HG02588 (cell line): ENCODE data around the gene MTSS2.

Experiments used
- ATAC-seq: cut with Tn5 transposase; IDR thresholded peaks from one replicate; pipeline ENCODE4 v1.9.1; 2021; ENCODE audit warnings: mild to moderate bottlenecking, moderate library complexity; ENCODE audit not compliant: unreplicated experiment

The MTSS2 gene

DNA sequence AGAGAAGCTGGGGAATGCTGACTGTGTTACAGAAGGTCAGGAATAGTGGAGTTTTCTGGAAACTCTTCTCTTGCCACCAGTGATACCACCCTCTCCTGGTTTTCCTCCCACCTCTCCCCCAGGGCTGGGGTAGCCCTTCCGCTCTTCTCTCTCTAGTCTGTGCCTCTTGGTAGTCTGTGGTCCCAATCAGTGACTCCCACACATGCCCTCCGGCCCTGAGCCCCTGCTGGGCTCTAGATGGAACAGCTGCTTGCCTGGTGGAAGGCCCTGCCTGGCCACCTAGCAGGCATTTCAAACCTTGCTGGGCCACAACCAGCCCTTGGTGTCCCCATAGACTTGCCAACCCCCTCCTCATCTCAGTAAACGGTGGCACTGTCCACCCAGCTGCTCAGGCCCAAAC, 15.2 kb upstream of the MTSS2 start:
- no peak for ATAC-seq

DNA sequence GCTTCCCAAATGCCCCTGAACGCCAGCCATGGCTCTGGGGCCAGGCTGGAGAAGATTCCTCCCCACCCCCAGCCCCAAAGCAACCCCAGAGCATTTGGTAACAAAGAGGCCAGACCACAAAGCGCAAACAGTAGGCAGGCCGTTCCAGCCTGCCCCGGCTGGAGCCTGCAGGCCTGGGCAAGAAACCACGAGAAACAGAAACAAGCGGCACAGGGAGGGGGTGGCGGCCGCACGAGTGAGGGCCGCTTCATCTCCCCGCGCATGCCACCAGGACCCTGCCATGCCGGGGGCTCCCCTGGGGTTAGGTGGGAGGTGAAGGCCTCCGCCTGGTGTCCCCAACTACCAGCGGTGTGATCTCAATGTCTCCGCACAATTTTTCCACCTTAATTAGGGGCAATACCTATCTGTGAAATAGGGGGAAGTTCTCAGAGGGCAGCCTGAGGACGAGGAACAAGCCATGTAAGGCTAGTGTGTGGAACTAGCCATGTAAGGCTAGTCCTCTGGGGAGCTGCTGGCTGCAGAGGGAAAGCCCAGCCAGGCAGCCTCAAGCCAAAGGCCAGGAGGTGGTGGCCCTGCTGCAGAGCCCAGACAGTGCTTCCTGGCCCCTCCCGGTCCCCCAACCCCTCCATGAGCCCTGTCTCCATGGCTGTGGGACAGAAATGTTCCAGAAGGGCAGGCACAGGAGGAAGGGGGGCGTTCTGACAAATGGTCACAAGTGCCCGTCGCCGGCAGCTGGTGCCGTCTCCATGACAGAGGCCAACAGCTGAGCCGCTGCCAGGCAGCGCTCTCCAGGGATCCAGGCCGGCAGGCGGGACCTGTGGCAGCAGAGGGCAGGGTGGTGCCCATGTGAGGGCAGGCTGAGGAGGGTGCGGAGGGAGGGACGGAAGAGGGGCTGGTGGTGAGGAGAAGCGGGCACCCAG, 14.5 kb upstream of the MTSS2 start:
- ATAC-seq: no peak

GRCh38 chr16:70699696-70700095, 13.8 kb upstream of the MTSS2 start:
- ATAC-seq: no peak

DNA sequence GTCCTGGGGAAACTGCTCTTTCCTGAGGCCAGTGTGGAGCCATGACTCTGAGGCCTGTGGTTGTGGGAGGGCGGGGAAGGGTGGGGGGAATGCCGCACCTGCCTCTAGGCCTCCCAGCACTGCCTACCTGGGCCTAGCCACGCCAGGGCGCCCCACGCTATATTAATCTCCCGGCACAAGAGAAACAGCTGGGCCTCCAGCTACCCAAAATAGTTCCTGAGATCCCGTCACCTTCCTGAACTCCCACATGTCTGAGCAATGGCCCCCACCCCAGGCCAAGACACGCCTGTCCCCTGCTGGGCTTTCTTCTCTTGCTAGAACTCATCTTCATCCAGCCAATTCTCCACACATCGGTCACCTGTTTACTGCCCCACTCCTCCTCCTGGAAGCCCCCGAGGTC, 13.0 kb upstream of the MTSS2 start:
- ATAC-seq: no peak

DNA sequence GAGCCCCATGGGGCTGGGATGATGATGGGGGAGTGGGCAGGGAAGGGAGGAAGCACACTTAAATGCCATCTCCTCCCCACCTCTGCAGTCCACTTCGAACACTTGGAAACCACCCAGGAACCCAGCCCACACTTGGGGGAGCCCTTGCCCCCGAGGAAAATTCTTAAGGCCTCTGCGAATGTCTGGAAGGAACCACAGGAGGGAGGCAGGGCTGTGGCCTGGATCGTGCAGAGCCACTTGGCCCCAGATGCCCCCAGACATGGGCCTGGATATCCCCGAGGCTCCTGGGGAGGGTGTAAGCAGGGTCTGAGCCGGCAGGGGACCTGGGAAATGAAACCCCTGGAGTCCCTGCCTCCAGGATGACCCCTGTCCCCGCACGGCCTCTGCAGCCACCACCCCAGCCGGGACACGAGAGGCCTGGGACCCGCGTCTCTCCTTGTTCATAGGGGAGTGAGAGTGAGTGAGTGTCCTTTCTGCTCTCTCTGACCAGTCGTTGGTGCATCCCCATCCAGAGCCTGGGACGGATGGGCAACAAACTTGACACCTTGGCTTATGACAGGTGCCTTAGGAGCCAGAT, 11.8 kb upstream of the MTSS2 start:
- no peak for ATAC-seq

DNA sequence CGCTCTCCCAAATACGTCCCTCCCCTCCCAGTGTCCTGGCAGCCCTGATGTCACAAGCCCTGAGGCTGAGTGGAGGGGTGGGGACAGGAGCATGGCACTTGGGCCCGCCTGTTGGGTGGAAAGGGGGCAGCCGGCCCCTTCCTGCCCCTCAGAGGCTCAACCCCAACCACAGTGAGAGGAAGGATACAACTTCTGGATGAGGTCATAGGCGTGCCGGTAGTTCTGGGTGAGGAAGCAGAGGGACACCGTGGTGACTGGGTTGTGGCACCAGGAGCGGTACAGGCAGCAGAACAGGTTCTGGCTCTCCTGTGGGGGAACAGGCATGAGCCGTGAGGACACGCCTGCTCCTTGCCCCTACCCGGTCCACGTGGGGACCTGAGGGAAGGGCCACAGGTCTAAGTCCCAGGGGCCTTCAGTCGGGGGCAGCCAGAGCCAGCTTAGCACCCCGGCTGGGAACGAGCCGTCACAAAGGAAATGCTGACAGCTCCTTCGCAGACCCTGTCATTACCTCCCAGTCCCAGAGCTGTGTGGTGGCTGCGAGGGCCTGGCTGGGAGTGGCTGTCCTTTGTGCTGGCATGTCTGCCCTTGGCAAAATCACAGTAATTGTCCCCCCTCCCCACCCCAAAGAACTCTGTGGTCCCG, 11.2 kb upstream of the MTSS2 start:
- no peak for ATAC-seq

DNA sequence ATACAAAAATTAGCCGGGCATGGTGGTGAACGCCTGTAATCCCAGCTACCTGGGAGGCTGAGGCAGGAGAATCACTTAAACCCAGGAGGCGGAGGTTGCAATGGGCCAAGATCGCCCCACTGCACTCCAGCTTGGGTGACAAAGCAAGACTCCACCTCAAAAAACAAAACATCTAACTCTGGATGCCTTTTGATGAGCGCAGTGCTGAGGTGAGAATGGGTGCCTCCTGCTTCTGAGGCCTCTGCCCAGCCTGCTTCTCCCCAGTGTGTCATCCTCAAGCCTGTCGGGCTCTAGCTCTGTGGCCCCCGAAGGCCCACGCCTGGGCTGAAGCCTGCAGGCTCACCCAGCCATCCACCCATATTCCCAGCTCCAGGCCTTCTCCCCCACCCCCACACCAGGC, 10.5 kb upstream of the MTSS2 start:
- ATAC-seq: no peak

GRCh38 chr16:70695331-70696070, 9.6 kb upstream of the MTSS2 start:
- no peak for ATAC-seq

GRCh38 chr16:70694868-70695218, 9.0 kb upstream of the MTSS2 start:
- no peak for ATAC-seq

GRCh38 chr16:70694088-70694867, 8.4 kb upstream of the MTSS2 start:
- ATAC-seq: no peak

DNA sequence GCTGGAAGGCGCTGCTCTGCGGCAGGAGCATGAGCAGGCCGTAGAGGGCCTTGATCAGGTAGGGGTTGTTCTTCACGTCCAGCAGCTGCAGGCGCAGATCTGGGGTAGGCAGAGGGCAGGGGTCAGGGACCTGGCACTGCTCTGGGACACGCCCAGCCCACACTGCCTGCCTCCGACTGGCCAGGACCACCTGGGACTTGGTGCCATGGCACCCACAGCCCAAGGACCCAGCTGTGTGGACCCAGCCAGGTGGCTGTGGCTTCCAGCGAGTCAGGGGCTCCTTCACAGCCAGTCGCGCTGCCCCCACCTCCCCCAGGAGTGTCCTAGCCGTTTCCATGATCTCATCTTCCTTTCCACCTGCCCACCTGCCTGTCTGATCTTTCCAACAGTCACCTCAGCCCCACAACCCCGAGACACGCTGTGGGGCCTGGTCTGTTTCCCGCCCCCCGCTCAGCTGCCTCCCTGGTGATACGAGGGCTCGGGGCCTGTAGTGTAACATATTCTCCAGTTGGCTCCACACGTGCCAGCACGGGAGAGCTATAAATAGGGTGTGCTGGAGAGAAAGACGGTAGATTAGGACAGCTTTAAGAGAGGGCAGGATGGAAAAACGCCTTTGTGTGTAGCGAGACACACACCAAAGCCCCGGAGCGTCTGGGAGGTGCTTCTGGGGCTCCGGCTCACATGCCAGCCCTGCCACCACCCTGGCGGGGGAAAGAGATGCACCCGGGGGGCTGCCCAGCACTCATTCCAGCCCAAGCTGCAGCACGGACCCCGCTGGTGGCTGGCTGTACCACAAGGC, 7.2 kb upstream of the MTSS2 start:
- no peak for ATAC-seq

GRCh38 chr16:70692130-70692872, 6.4 kb upstream of the MTSS2 start:
- no peak for ATAC-seq

DNA sequence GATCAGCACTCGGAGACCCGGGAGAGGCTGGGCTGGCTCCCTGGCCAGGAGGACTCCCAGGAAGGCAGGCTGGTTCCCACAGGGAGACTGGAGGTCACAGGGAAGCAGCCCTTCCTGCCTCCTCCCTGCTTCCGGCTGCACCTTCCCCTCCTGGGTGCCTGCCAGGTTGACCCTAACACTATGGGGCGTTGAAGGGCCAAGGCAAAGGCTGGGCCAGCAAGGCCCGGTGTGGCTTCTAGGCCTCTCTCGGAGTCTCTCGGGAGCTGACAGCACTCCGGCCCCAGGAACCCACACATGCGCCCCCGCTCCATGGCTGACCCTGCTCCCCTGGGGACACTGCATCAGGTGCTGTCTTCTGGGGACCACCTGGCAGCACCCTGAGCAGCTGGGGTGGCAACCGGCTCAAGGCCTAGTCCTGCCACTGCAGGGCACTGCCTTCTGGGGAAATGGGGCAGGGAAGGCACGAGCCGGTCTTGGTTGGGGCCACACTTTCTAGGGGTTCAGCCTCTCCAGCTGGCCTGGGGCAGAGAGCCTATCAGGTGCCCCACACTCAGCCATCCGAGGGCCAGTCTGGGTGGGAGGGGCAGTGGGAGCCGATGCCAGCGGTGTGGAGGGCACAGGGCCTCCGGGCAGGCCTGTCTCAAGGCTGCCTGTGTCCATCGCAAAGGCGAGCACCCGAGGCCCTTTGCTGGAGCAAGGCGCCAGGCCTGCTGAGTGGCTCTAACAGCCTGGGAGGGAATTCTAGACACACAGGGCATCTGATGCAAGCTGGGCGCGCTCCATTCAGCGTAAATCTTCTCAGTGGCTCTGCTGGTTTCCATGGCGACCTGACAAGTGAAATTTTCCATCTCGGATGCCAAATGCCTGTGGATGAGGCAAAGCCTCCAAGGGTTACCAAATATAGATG, 5.6 kb upstream of the MTSS2 start:
- no peak for ATAC-seq

- ATAC-seq: no peak
These were observed 4.4 kb upstream of the MTSS2 start for GRCh38 chr16:70689970-70690891.

DNA sequence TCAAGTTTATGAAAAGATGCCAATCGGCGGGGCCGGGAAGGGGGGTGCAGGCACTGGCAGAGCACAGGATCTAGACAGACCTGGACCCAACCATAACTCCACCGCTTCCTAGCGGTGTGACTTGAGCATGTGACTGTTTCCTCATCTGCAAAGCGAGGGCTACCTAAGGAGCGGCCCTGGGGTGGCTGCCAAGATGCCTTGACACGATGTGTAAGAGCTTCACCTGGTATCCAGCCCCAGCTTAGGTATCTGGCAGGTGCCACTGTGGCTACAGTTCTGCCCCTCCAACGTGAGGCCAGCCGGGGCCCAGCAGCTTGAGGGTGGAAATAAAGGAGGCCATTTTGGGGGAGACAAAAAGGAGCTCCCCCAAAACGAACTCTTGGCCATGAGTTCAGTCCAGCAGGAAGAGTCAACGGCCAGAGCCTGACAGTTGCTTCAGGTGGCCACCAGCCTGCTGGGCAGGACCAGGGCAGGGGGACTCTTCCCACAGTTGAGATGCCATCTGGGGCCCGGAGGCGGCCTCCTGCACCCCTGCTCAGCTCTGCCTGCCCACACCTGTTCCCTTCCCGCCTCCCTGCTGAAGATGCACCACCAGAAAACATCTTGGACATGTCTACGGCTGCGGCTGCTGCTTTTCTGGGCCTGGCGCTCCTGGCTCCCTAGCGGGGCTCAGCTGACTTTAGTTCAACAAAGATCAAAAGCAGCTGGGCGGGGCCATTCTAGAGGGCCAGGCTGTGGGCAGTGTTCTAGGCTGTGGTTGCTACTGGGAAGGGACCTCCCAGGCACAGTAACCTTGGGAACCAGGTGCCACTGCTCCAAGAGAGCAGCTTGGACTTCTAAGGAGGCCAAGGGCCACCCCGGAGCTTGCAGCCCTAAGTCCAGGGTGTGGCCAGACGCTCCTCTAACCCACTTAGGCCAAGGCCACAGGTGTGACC, 3.4 kb upstream of the MTSS2 start:
- ATAC-seq: no peak

GRCh38 chr16:70688246-70688742, 2.4 kb upstream of the MTSS2 start:
- ATAC-seq: no peak
